CD4-positive, alpha-beta T cell (primary cell): Measurements from ENCODE around the gene ADCY5. TPM values are rescaled to one million over a fixed set of nuclear protein-coding genes. Genes with fewer than 3 reads are reported as not detected.

Experiments
- ATAC-seq: fragments of 200-7000 bp; cut with Tn5 transposase; one replicate; pipeline ENCODE4 v1.10.0; 2022; ENCODE audit warnings: mild to moderate bottlenecking; ENCODE audit not compliant: poor library complexity
- CTCF ChIA-PET: fragments of 350-600 bp; sonication (Branson Sonifier 250); formaldehyde crosslinking; loops from one replicate; lab custom pipeline; 2021; ENCODE audit warnings: antibody characterized with exemption, inconsistent platforms; lab: Charles Lee
- POLR2A ChIA-PET: fragments of 350-600 bp; sonication (Branson Sonifier 250); formaldehyde crosslinking; loops from one replicate; lab custom pipeline; 2021; ENCODE audit warnings: antibody characterized with exemption, inconsistent platforms; lab: Charles Lee
- DNase-seq, 14 experiments: peaks; one replicate each; pipeline ENCODE4 v3.0.0-alpha.2; 2013 to 2020; ENCODE audit warnings: mixed read lengths in 2 of 14
- H3K27ac ChIP-seq, 2 donors: one replicate each; pipeline versions ENCODE4 v1.5.1 to v1.7.0; 2013; ENCODE audit warnings: low read length in 2 of 2, low read depth in 1 of 2, mild to moderate bottlenecking in 1 of 2
- H3K27me3 ChIP-seq, 2 experiments: 1 replicate in 1 of 2; 2 replicates in 1 of 2; pipeline versions ENCODE4 v1.6.1 to v1.7.0; 2013; ENCODE audit warnings: low read length in 2 of 2, control low read depth in 1 of 2, mild to moderate bottlenecking in 1 of 2, moderate library complexity in 1 of 2; ENCODE audit not compliant: insufficient read depth in 2 of 2, control insufficient read depth in 1 of 2
- H3K36me3 ChIP-seq: one replicate; pipeline ENCODE4 v1.6.1; 2013; ENCODE audit warnings: low read length, control low read depth; ENCODE audit not compliant: insufficient read depth
- H3K4me1 ChIP-seq: one replicate; pipeline ENCODE4 v1.6.1; 2013; ENCODE audit warnings: low read length, control low read depth; ENCODE audit not compliant: insufficient read depth
- H3K4me3 ChIP-seq: one replicate; pipeline ENCODE4 v1.5.1; 2013; ENCODE audit warnings: mild to moderate bottlenecking, low read length, moderate library complexity
- H3K9me3 ChIP-seq, 2 experiments: 1 replicate in 1 of 2; 2 replicates in 1 of 2; pipeline versions ENCODE4 v1.6.1 to v1.7.0; 2013; ENCODE audit warnings: low read length in 2 of 2, mild to moderate bottlenecking in 2 of 2, control low read depth in 1 of 2, moderate library complexity in 1 of 2; ENCODE audit not compliant: control insufficient read depth in 1 of 2, insufficient read depth in 1 of 2
- H3K27ac Mint-ChIP-seq: one replicate; pipeline ENCODE4 v1.8.0; 2020; ENCODE audit warnings: mixed read lengths
- H3K27me3 Mint-ChIP-seq: one replicate; pipeline ENCODE4 v1.8.0; 2021; ENCODE audit warnings: mixed read lengths
- H3K36me3 Mint-ChIP-seq: one replicate; pipeline ENCODE4 v1.8.0; 2021; ENCODE audit warnings: low read depth, mixed read lengths
- H3K4me1 Mint-ChIP-seq: one replicate; pipeline ENCODE4 v1.8.0; 2021; ENCODE audit warnings: low read depth, mixed read lengths
- H3K4me3 Mint-ChIP-seq: one replicate; pipeline ENCODE4 v1.8.0; 2020; ENCODE audit warnings: mild to moderate bottlenecking, mixed read lengths
- H3K9me3 Mint-ChIP-seq: one replicate; pipeline ENCODE4 v1.8.0; 2020; ENCODE audit warnings: mixed read lengths
- CTCF ChIP-seq: fragments of 200-600 bp; IDR thresholded peaks from one replicate; pipeline ENCODE4 v1.8.0; 2022; ENCODE audit warnings: antibody characterized with exemption, mild to moderate bottlenecking
- intact Hi-C, 2 experiments: fragments of 100-400 bp; cut with DNase I in 1 of 2; cut with micrococcal nuclease in 1 of 2; formaldehyde crosslinking; loops; one replicate each; pipeline versions ENCODE4 v1.15.1 to v1.9.0; 2023 to 2025; cut with DNase I, micrococcal nuclease
- total RNA-seq, 174 experiments: library from RNA in 2 of 174; stranded (reverse) in 2 of 174; gene quantifications; one replicate each; pipeline ENCODE4 v1.2.3 and lab custom pipeline; 2021 to 2026

The ADCY5 gene
- total RNA-seq, 2 experiments from 2014 or later, result not detected

- no peak for TF ChIP-seq CTCF
- Histone ChIP-seq H3K4me3 (no peak overlapping the region), H3K9me3 (peaks cover 0 to 15% of the 10 kb centered on the region in 2 experiments), H3K27ac (no peak overlapping the region), H3K36me3 (no peaks in the 10 kb centered on the region), H3K27me3 (no peaks in the 10 kb centered on the region), H3K4me1 (peaks cover 7% of the 10 kb centered on the region)
- intact Hi-C loops, result loop anchor here in 1 of 2 experiments (5.0 kb wide), 1 partner anchor 156 kb away; no protein-coding TSS in a partner anchor
- Mint-ChIP-seq H3K4me3 (no peak overlapping the region), H3K4me1 (peaks cover 7% of the 10 kb centered on the region), H3K27me3 (no peaks in the 10 kb centered on the region), H3K9me3 (no peaks in the 10 kb centered on the region), H3K27ac (no peak overlapping the region), H3K36me3 (no peaks in the 10 kb centered on the region)
- CTCF ChIA-PET, result interaction anchor here (1.6 kb wide), 1 partner anchor 228 kb away, joined by 4 read pairs; no protein-coding TSS in a partner anchor
- DNase-seq (no peak), ATAC-seq (no peak)
- POLR2A ChIA-PET, result no interaction called here
Measured at GRCh38 chr3:123331006-123331405, 117.9 kb downstream of the ADCY5 start.

GRCh38 chr3:123330441-123330991 is 118.4 kb downstream of the ADCY5 start:
- intact Hi-C loops, result loop anchor here in 1 of 2 experiments (5.0 kb wide), 1 partner anchor 157 kb away; no protein-coding TSS in a partner anchor
- Mint-ChIP-seq H3K9me3 (no peaks in the 10 kb centered on the region), H3K27me3 (no peaks in the 10 kb centered on the region), H3K27ac (no peak overlapping the region), H3K4me1 (peaks cover 7% of the 10 kb centered on the region), H3K4me3 (no peak overlapping the region), H3K36me3 (no peaks in the 10 kb centered on the region)
- DNase-seq (no peak), ATAC-seq (no peak)
- Histone ChIP-seq H3K4me1 (peaks cover 7% of the 10 kb centered on the region), H3K9me3 (peaks cover 0 to 15% of the 10 kb centered on the region in 2 experiments), H3K27me3 (no peaks in the 10 kb centered on the region), H3K36me3 (no peaks in the 10 kb centered on the region), H3K27ac (no peak overlapping the region), H3K4me3 (no peak overlapping the region)
- no peak for TF ChIP-seq CTCF
- CTCF ChIA-PET, result interaction anchor here (1.6 kb wide), 1 partner anchor 229 kb away, joined by 4 read pairs; no protein-coding TSS in a partner anchor
- POLR2A ChIA-PET, result no interaction called here

GRCh38 chr3:123329636-123330340 is 119.1 kb downstream of the ADCY5 start:
- Histone ChIP-seq H3K27ac (no peak overlapping the region), H3K9me3 (peaks cover 0 to 15% of the 10 kb centered on the region in 2 experiments), H3K36me3 (no peaks in the 10 kb centered on the region), H3K4me3 (no peak overlapping the region), H3K4me1 (peaks cover 3% of the 10 kb centered on the region), H3K27me3 (no peaks in the 10 kb centered on the region)
- Mint-ChIP-seq H3K27ac (no peak overlapping the region), H3K4me1 (peaks cover 1% of the 10 kb centered on the region), H3K9me3 (no peaks in the 10 kb centered on the region), H3K27me3 (no peaks in the 10 kb centered on the region), H3K4me3 (no peak overlapping the region), H3K36me3 (no peaks in the 10 kb centered on the region)
- POLR2A ChIA-PET, result no interaction called here
- TF ChIP-seq CTCF, result no peak
- DNase-seq (no peak), ATAC-seq (no peak)
- CTCF ChIA-PET, result no interaction called here
- intact Hi-C loops, result loop anchor here (1.0 to 5.0 kb wide), 4 partner anchors 158 to 1782 kb away; partner anchors contain the start of gene POLQ (in 1 of the 2)
